Mesendoderm (in vitro differentiated cells): Measurements from ENCODE around the gene TOMM40.

Experiments
- DNase-seq: peaks from one replicate; pipeline ENCODE4 v3.0.0; 2013
- H2AK5ac ChIP-seq: 2 replicates; pipeline ENCODE4 v1.6.1; 2013; ENCODE audit warnings: low read length, inconsistent platforms
- H2BK120ac ChIP-seq: 2 replicates; pipeline ENCODE4 v1.6.1; 2013; ENCODE audit warnings: low read depth, mild to moderate bottlenecking, low read length, moderate library complexity, mixed read lengths
- H2BK15ac ChIP-seq: replicated peaks from 2 replicates; pipeline ENCODE4 v1.6.1; 2013; ENCODE audit warnings: low read depth, mild to moderate bottlenecking, moderate library complexity
- H2BK5ac ChIP-seq: 2 replicates; pipeline ENCODE4 v1.6.1; 2013; ENCODE audit warnings: low read length, inconsistent platforms
- H3K18ac ChIP-seq: 2 replicates; pipeline ENCODE4 v1.6.1; 2013; ENCODE audit warnings: mild to moderate bottlenecking, low read length, mixed read lengths
- H3K23ac ChIP-seq: one replicate; pipeline ENCODE4 v1.6.1; 2013; ENCODE audit warnings: low read length
- H3K27ac ChIP-seq: 2 replicates; pipeline ENCODE4 v1.5.1; 2013; ENCODE audit warnings: low read depth, mild to moderate bottlenecking, inconsistent platforms, low read length, moderate library complexity
- H3K27me3 ChIP-seq: 2 replicates; pipeline ENCODE4 v1.6.1; 2013; ENCODE audit warnings: low read length, control low read depth, mild to moderate bottlenecking, inconsistent platforms; ENCODE audit not compliant: insufficient read depth, poor library complexity
- H3K36me3 ChIP-seq: 2 replicates; pipeline ENCODE4 v1.6.1; 2013; ENCODE audit warnings: low read length, inconsistent platforms; ENCODE audit not compliant: control insufficient read depth, insufficient read depth
- H3K4ac ChIP-seq: one replicate; pipeline ENCODE4 v1.6.1; 2013; ENCODE audit warnings: low read depth, mild to moderate bottlenecking, low read length, moderate library complexity
- H3K4me1 ChIP-seq: 2 replicates; pipeline ENCODE4 v1.6.1; 2013; ENCODE audit warnings: low read depth, low read length, inconsistent platforms; ENCODE audit not compliant: control insufficient read depth
- H3K4me2 ChIP-seq: 2 replicates; pipeline ENCODE4 v1.6.1; 2013; ENCODE audit warnings: low read length
- H3K4me3 ChIP-seq: 2 replicates; pipeline ENCODE4 v1.5.1; 2013; ENCODE audit warnings: mild to moderate bottlenecking, low read length
- H3K56ac ChIP-seq: one replicate; pipeline ENCODE4 v1.6.1; 2013; ENCODE audit warnings: low read length
- H3K79me1 ChIP-seq: 2 replicates; pipeline ENCODE4 v1.6.1; 2013; ENCODE audit warnings: low read length, inconsistent platforms
- H3K79me2 ChIP-seq: 2 replicates; pipeline ENCODE4 v1.6.1; 2013; ENCODE audit warnings: mild to moderate bottlenecking, low read length; ENCODE audit not compliant: control insufficient read depth, insufficient read depth
- H3K9ac ChIP-seq: 2 replicates; pipeline ENCODE4 v1.6.1; 2013; ENCODE audit warnings: low read length, inconsistent platforms
- H4K5ac ChIP-seq: one replicate; pipeline ENCODE4 v1.6.1; 2013; ENCODE audit warnings: low read length
- H4K8ac ChIP-seq: one replicate; pipeline ENCODE4 v1.6.1; 2013; ENCODE audit warnings: low read depth, mild to moderate bottlenecking, control low read depth, low read length, moderate library complexity
- WGBS: extraction: QIAGEN DNeasy Blood & Tissue Kit; methylation state at CpG from one replicate; pipeline ENCODE4 v1.1.7; 2013; ENCODE audit warnings: low lambda C conversion rate, missing lambda C conversion rate; ENCODE audit not compliant: insufficient coverage; ENCODE audit errors: extremely low coverage; 5-methylcytosine and 5-hydroxymethylcytosine counted together

Gene TOMM40

DNA sequence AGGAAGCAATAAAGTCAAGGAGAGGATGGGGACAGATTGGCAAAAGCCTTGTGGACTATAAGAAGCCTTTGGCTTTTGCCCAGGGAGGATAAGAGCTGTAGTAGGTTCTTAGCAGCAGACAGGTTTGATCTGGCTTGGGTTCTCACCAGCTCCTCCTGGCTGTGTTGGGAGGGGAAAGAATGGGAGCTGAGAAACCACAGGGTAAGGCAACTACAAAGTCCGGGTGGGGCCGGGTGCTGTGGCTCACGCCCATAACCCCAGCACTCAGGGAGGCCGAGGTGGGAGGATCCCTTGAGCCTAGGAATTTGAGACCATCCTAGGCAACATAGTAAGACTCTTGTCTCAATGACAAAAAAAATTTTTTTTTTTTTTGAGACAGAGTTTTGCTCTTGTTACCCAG is 24.4 kb upstream of the TOMM40 start:
- Histone ChIP-seq H3K4me2 (no peak overlapping the region), H3K27ac (no peak overlapping the region), H3K4me1 (no peaks in the 10 kb centered on the region), H3K4me3 (no peak overlapping the region), H3K79me1 (peaks cover 9% of the 10 kb centered on the region), H2BK15ac (no peak overlapping the region), H2BK5ac (no peak overlapping the region), H3K9ac (no peak overlapping the region), H4K8ac (no peak overlapping the region), H2BK120ac (no peak overlapping the region), H2AK5ac (no peak overlapping the region), H3K23ac (no peak overlapping the region), H3K18ac (no peak overlapping the region), H4K5ac (no peak overlapping the region), H3K79me2 (peaks cover 3% of the 10 kb centered on the region), H3K56ac (no peak overlapping the region), H3K36me3 (peaks cover 6% of the 10 kb centered on the region), H3K27me3 (no peaks in the 10 kb centered on the region), H3K4ac (no peak overlapping the region)
- DNase-seq, result no peak
- no CpG with 5 or more reads among the region's 4 CpGs for WGBS

DNA sequence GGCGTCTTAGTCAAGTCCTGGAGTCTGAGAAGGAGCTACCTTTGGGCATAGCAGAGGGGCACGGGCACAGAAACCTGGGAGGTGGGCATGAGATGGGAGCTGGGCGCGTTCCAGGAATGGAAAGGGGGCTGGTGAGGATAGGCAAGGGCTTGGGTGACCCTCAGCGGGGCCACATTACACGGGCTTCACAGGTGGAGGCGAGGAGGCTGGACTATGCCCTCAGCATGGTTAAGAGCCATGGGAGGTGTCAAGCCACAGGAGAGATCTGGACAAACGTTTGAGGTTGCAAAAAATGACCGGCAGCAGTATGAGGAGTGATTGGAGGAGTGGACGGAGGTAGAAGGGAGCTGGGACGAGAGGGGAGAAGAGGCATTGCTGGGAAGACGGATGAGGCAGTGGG is 23.5 kb upstream of the TOMM40 start:
- Histone ChIP-seq H4K5ac (no peak overlapping the region), H3K4me1 (no peaks in the 10 kb centered on the region), H3K4ac (no peak overlapping the region), H3K79me2 (peaks cover under 1% of the 10 kb centered on the region), H3K4me3 (no peak overlapping the region), H3K79me1 (peaks cover 6% of the 10 kb centered on the region), H3K23ac (no peak overlapping the region), H4K8ac (no peak overlapping the region), H3K36me3 (peaks cover 10% of the 10 kb centered on the region), H3K4me2 (no peak overlapping the region), H3K18ac (no peak overlapping the region), H3K27me3 (no peaks in the 10 kb centered on the region), H3K56ac (no peak overlapping the region), H2BK120ac (no peak overlapping the region), H3K9ac (no peak overlapping the region), H3K27ac (no peak overlapping the region), H2BK15ac (no peak overlapping the region), H2BK5ac (no peak overlapping the region), H2AK5ac (no peak overlapping the region)
- DNase-seq, result no peak
- WGBS, result no CpG with 5 or more reads among the region's 12 CpGs

DNA sequence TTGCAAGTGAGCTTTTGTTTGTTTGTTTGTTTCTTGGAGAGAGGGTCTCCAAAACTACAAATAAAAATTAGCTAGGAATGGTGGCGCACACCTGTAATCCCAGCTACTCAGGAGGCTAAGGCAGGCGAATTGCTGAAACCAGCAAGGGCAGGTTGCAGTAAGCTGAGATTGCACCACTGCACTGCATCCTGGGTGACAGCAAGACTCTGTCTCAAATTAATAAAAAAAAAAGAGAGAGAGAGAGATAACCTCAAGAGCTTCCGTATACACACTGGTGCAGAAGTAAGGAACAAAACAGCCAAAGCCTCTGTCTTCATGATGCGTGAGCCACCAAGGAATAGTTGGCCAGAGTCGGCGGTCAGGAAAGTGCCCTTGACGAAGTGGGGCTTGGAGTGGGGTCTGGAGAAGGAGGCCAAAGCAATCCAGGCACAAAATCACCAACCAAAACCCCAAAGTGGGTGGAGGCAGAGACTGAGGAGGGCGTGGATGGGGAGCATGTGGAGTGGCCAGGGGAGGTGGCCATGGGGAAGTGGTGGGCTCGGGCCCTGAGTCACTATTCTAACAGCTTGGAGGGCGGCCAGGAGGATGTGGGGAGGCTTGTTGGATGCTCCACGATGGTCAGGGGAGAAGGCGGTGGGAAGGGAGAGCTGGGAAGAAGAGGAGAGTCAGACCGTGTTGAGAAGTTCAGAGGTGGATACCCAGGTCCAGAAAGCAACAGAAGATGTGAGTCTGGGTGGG is 21.2 kb upstream of the TOMM40 start:
- Histone ChIP-seq H3K27ac (no peak overlapping the region), H3K18ac (no peak overlapping the region), H3K23ac (no peak overlapping the region)

DNA sequence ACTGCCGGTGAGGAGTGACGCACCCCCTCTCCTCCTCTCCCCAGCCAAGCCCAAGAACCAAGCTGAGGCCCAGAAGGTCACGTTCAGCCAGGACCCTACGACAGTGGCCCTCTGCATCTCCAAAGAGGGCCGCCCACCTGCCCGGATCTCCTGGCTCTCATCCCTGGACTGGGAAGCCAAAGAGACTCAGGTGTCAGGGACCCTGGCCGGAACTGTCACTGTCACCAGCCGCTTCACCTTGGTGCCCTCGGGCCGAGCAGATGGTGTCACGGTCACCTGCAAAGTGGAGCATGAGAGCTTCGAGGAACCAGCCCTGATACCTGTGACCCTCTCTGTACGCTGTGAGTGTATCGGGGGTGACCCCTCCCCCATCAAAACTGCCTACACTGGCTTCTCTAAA is 19.2 kb upstream of the TOMM40 start:
- no peak overlapping the region for H4K5ac ChIP-seq
- peaks cover 3% of the 10 kb centered on the region for H3K79me1 ChIP-seq
- H2BK120ac ChIP-seq, result no peak overlapping the region
- no peak overlapping the region for H3K4me2 ChIP-seq
- no peak overlapping the region for H3K23ac ChIP-seq
- H3K27me3 ChIP-seq, result no peaks in the 10 kb centered on the region
- no peak for DNase-seq
- no peak overlapping the region for H3K4me3 ChIP-seq
- no peak overlapping the region for H4K8ac ChIP-seq
- no peaks in the 10 kb centered on the region for H3K4me1 ChIP-seq
- H2AK5ac ChIP-seq, result no peak overlapping the region
- no CpG with 5 or more reads among the region's 14 CpGs for WGBS
- H3K4ac ChIP-seq, result no peak overlapping the region
- no peaks in the 10 kb centered on the region for H3K79me2 ChIP-seq
- H3K9ac ChIP-seq, result no peak overlapping the region
- no peak overlapping the region for H3K18ac ChIP-seq
- H3K27ac ChIP-seq, result no peak overlapping the region
- H2BK5ac ChIP-seq, result no peak overlapping the region
- no peak overlapping the region for H3K56ac ChIP-seq
- peaks cover 26% of the 10 kb centered on the region for H3K36me3 ChIP-seq
- no peak overlapping the region for H2BK15ac ChIP-seq

More for the DNA sequence above, 21.2 kb upstream of the TOMM40 start:
- Histone ChIP-seq H2BK120ac (no peak overlapping the region), H2BK15ac (no peak overlapping the region), H3K9ac (no peak overlapping the region), H3K4me1 (no peaks in the 10 kb centered on the region), H4K5ac (no peak overlapping the region), H3K79me2 (no peaks in the 10 kb centered on the region), H3K36me3 (peaks cover 24% of the 10 kb centered on the region), H3K4me3 (no peak overlapping the region), H3K79me1 (peaks cover 9% of the 10 kb centered on the region), H2AK5ac (no peak overlapping the region), H3K27me3 (no peaks in the 10 kb centered on the region), H4K8ac (no peak overlapping the region), H3K4me2 (no peak overlapping the region), H3K4ac (no peak overlapping the region), H3K56ac (no peak overlapping the region), H2BK5ac (no peak overlapping the region)
- no CpG with 5 or more reads among the region's 13 CpGs for whole genome bisulfite sequencing
- no peak for DNase-seq

DNA sequence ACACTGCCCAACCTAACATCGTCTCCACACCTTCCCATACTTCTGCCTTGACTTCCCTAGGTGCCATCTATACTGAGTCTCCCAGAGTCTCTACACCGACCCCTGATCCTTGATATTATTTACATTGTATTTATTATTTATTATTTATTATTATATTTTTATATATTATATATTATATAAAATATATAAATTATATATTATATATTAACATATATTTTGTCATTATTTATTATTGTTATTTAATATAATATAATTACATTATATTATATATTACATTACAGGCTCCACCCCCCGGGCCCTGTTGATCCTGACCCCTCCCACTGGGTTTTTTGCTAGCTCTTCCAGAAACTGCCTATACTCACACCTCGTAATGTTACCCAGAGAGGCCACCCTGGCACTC is 18.4 kb upstream of the TOMM40 start:
- no peaks in the 10 kb centered on the region for H3K27me3 ChIP-seq
- H3K79me2 ChIP-seq, result no peaks in the 10 kb centered on the region
- no peak overlapping the region for H3K56ac ChIP-seq
- no peak overlapping the region for H3K9ac ChIP-seq
- WGBS, result no CpG with 5 or more reads among the region's 4 CpGs
- no peak overlapping the region for H3K23ac ChIP-seq
- no peak overlapping the region for H4K8ac ChIP-seq
- H2BK120ac ChIP-seq, result no peak overlapping the region
- H3K4me2 ChIP-seq, result no peak overlapping the region
- no peak overlapping the region for H2BK5ac ChIP-seq
- no peak for DNase-seq
- H3K4me3 ChIP-seq, result no peak overlapping the region
- no peak overlapping the region for H3K4ac ChIP-seq
- no peak overlapping the region for H4K5ac ChIP-seq
- H2BK15ac ChIP-seq, result no peak overlapping the region
- H3K79me1 ChIP-seq, result peaks cover 3% of the 10 kb centered on the region
- no peak overlapping the region for H3K27ac ChIP-seq
- no peak overlapping the region for H3K18ac ChIP-seq
- H2AK5ac ChIP-seq, result no peak overlapping the region
- no peaks in the 10 kb centered on the region for H3K4me1 ChIP-seq
- peaks cover 29% of the 10 kb centered on the region for H3K36me3 ChIP-seq

DNA sequence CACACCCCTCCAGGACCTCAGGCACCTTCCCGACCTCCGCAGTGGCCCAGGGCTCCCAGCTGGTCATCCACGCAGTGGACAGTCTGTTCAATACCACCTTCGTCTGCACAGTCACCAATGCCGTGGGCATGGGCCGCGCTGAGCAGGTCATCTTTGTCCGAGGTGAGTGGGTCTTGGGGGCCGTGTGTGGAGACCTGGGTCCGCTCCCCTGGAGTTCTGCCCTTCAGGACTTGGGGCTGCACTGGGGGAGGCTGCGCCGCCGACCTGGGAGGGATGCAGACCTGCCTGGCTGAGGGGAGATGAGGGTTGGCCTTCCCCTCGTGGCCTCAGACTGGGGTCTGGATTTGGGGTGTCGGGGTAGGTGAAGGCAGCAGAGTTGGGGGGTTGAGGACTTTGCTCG is 16.7 kb upstream of the TOMM40 start:
- Histone ChIP-seq H3K23ac (no peak overlapping the region), H3K79me1 (peaks cover 3% of the 10 kb centered on the region), H3K56ac (no peak overlapping the region), H4K8ac (no peak overlapping the region), H3K36me3 (peaks cover 31% of the 10 kb centered on the region), H3K4me1 (no peaks in the 10 kb centered on the region), H3K27me3 (no peaks in the 10 kb centered on the region), H2BK15ac (no peak overlapping the region), H2BK120ac (no peak overlapping the region), H3K4me2 (no peak overlapping the region), H3K18ac (no peak overlapping the region), H2AK5ac (no peak overlapping the region), H2BK5ac (no peak overlapping the region), H3K9ac (no peak overlapping the region), H3K27ac (no peak overlapping the region), H3K4ac (no peak overlapping the region), H3K4me3 (no peak overlapping the region), H3K79me2 (no peaks in the 10 kb centered on the region), H4K5ac (no peak overlapping the region)
- DNase-seq, result no peak
- WGBS, result no CpG with 5 or more reads among the region's 16 CpGs
